Erythroblast (primary cell): Measurements from ENCODE around the gene TCIRG1.

ENCODE experiments used
- GATA1 ChIP-seq: IDR thresholded peaks from 2 replicates; pipeline ENCODE4 v1.6.1; 2011; ENCODE audit warnings: low read depth, mild to moderate bottlenecking, control low read depth, low read length, moderate library complexity
- POLR2A ChIP-seq: IDR thresholded peaks from 2 replicates; pipeline ENCODE4 v1.6.1; 2011; ENCODE audit warnings: mild to moderate bottlenecking, low read length

- TF ChIP-seq POLR2A (no peak), GATA1 (no peak)
These were observed 3.5 kb upstream of the TCIRG1 start for GRCh38 chr11:68035266-68035876.
